Measurements from ENCODE around the gene CCDC175. TPM values are rescaled to one million over a fixed set of nuclear protein-coding genes. Genes with fewer than 3 reads are reported as not detected.

The CCDC175 gene
- total RNA-seq, 4 donors from 2014 or later = 0.41 TPM; not detected in 3

- Histone ChIP-seq H3K27ac (peak overlapping the region; percentile 71 to 89), H3K4me3 (peak overlapping the region; percentile 37 to 65), H3K9me3 (no peaks in the 10 kb centered on the region), H3K4me1 (peaks cover 0 to 3% of the 10 kb centered on the region in 2 donors), H3K36me3 (no peaks in the 10 kb centered on the region), H3K27me3 (no peaks in the 10 kb centered on the region)
- no peak for TF ChIP-seq CTCF (IDR thresholded peaks at IDR 0.05)
- no peak for TF ChIP-seq POLR2A (IDR thresholded peaks at IDR 0.05)
- intact Hi-C loops (cut with DNase I; ENCODE audit: low total_unique reads) = no loop called here
- no peak for DNase-seq
Observed at GRCh38 chr14:59463787-59464485, 112.7 kb downstream of the CCDC175 start.

- intact Hi-C loops (cut with DNase I; ENCODE audit: low total_unique reads) = no loop called here
- Histone ChIP-seq H3K36me3 (no peaks in the 10 kb centered on the region), H3K9me3 (no peaks in the 10 kb centered on the region), H3K27me3 (no peaks in the 10 kb centered on the region), H3K4me3 (no peak overlapping the region), H3K4me1 (peaks cover 0 to 3% of the 10 kb centered on the region in 2 donors), H3K27ac (no peak overlapping the region)
- no peak for TF ChIP-seq POLR2A (IDR thresholded peaks at IDR 0.05)
- TF ChIP-seq CTCF (IDR thresholded peaks at IDR 0.05) = no peak
- DNase-seq = no peak
Observed at GRCh38 chr14:59461891-59462290, 114.7 kb downstream of the CCDC175 start.

GRCh38 chr14:59460378-59460777 lies 116.2 kb downstream of the CCDC175 start:
- DNase-seq = no peak
- Histone ChIP-seq H3K27ac (no peak overlapping the region), H3K4me3 (no peak overlapping the region), H3K9me3 (no peaks in the 10 kb centered on the region), H3K4me1 (no peaks in the 10 kb centered on the region), H3K27me3 (no peaks in the 10 kb centered on the region), H3K36me3 (no peaks in the 10 kb centered on the region)
- no peak for TF ChIP-seq CTCF (IDR thresholded peaks at IDR 0.05)
- TF ChIP-seq POLR2A (IDR thresholded peaks at IDR 0.05) = no peak
- intact Hi-C loops (cut with DNase I; ENCODE audit: low total_unique reads) = no loop called here

- TF ChIP-seq POLR2A (IDR thresholded peaks at IDR 0.05) (no peak), CTCF (IDR thresholded peaks at IDR 0.05) (no peak)
- intact Hi-C loops (cut with DNase I; ENCODE audit: low total_unique reads) = no loop called here
- no peaks in the 10 kb centered on the region for H3K9me3 ChIP-seq
- H3K36me3 ChIP-seq = no peaks in the 10 kb centered on the region
- no peaks in the 10 kb centered on the region for H3K27me3 ChIP-seq
- no peaks in the 10 kb centered on the region for H3K4me1 ChIP-seq
- H3K27ac ChIP-seq = no peak overlapping the region
- H3K4me3 ChIP-seq = no peak overlapping the region
- DNase-seq = no peak
Observed at GRCh38 chr14:59458486-59458885, 118.1 kb downstream of the CCDC175 start.

GRCh38 chr14:59455411-59455810 lies 121.2 kb downstream of the CCDC175 start:
- no peak for TF ChIP-seq CTCF (IDR thresholded peaks at IDR 0.05)
- no peak for TF ChIP-seq POLR2A (IDR thresholded peaks at IDR 0.05)
- Histone ChIP-seq H3K36me3 (no peaks in the 10 kb centered on the region), H3K27ac (no peak overlapping the region), H3K4me1 (no peaks in the 10 kb centered on the region), H3K27me3 (no peaks in the 10 kb centered on the region), H3K9me3 (no peaks in the 10 kb centered on the region), H3K4me3 (no peak overlapping the region)
- no peak for DNase-seq
- intact Hi-C loops (cut with DNase I; ENCODE audit: low total_unique reads) = no loop called here

Other genes starting within 250 kb of the CCDC175 start
- gene GPR135, start 111.4 kb downstream of the CCDC175 start, total RNA-seq = 10 to 100 TPM in 1 of 4 donors, 1 to 10 TPM in 3; 2.9 to 10.2 (median 4.5) TPM
- 10 to 100 TPM; 39.4 to 98.4 (median 71.7) TPM for gene L3HYPDH, start 92.4 kb downstream of the CCDC175 start, total RNA-seq
- gene JKAMP, start 92.3 kb downstream of the CCDC175 start, total RNA-seq = 100 to 1,000 TPM in 1 of 4 donors, 10 to 100 TPM in 3; 31.9 to 110 (median 72.5) TPM

Measured in uterus (tissue), 4 donors.